ENCODE data around the gene PCLO. TPM values are rescaled to one million over a fixed set of nuclear protein-coding genes. Genes with fewer than 3 reads are reported as not detected.
"Not testable (repeated sequence)": the region's sequence is repeated elsewhere in the genome, so short reads cannot be mapped to it uniquely, and the experiment has no call there.

PCLO gene
- total RNA-seq, 1 donor: under 0.01 TPM

GRCh38 chr7:83036721-83037380, 125.8 kb downstream of the PCLO start:
- no peak overlapping the region for H3K4me3 ChIP-seq (ENCODE audit: low read depth, low read length)
- no peak for TF ChIP-seq CTCF (IDR thresholded peaks at IDR 0.05; ENCODE audit: insufficient read depth, low read depth, low read length)
- no peak for DNase-seq (ENCODE audit: low read depth)

GRCh38 chr7:83036130-83036529, 126.6 kb downstream of the PCLO start:
- H3K4me3 ChIP-seq (ENCODE audit: low read depth, low read length): no peak overlapping the region
- TF ChIP-seq CTCF (IDR thresholded peaks at IDR 0.05; ENCODE audit: insufficient read depth, low read depth, low read length): no peak
- no peak for DNase-seq (ENCODE audit: low read depth)

- no peak for DNase-seq (ENCODE audit: low read depth)
- TF ChIP-seq CTCF (IDR thresholded peaks at IDR 0.05; ENCODE audit: insufficient read depth, low read depth, low read length): no peak
- no peak overlapping the region for H3K4me3 ChIP-seq (ENCODE audit: low read depth, low read length)
Observed at GRCh38 chr7:83032195-83032594, 130.5 kb downstream of the PCLO start.

GRCh38 chr7:83023817-83024665, 138.6 kb downstream of the PCLO start:
- not testable (repeated sequence) for H3K4me3 ChIP-seq (ENCODE audit: low read depth, low read length); DNase-seq (ENCODE audit: low read depth)

- DNase-seq (ENCODE audit: low read depth): no peak
- no peak overlapping the region for H3K4me3 ChIP-seq (ENCODE audit: low read depth, low read length)
- no peak for TF ChIP-seq CTCF (IDR thresholded peaks at IDR 0.05; ENCODE audit: insufficient read depth, low read depth, low read length)
Observed at GRCh38 chr7:83021032-83021431, 141.7 kb downstream of the PCLO start.

- no peak for DNase-seq (ENCODE audit: low read depth)
- no peak overlapping the region for H3K4me3 ChIP-seq (ENCODE audit: low read depth, low read length)
- TF ChIP-seq CTCF (IDR thresholded peaks at IDR 0.05; ENCODE audit: insufficient read depth, low read depth, low read length): no peak
Observed at GRCh38 chr7:83020161-83020560, 142.5 kb downstream of the PCLO start.

- no peak for DNase-seq (ENCODE audit: low read depth)
- H3K4me3 ChIP-seq (ENCODE audit: low read depth, low read length): no peak overlapping the region
- TF ChIP-seq CTCF (IDR thresholded peaks at IDR 0.05; ENCODE audit: insufficient read depth, low read depth, low read length): no peak
Observed at GRCh38 chr7:83015916-83016315, 146.8 kb downstream of the PCLO start.
